ENCODE results near the gene CEP131. TPM values are rescaled to one million over a fixed set of nuclear protein-coding genes. Genes with fewer than 3 reads are reported as not detected.

Gene CEP131
- total RNA-seq, 1 donor from 2014 or later: 35.1 TPM

- no peak for DNase-seq
- H3K36me3 Mint-ChIP-seq (ENCODE audit: unreplicated experiment): no peaks in the 10 kb centered on the region
- TF ChIP-seq, protein P1, sequence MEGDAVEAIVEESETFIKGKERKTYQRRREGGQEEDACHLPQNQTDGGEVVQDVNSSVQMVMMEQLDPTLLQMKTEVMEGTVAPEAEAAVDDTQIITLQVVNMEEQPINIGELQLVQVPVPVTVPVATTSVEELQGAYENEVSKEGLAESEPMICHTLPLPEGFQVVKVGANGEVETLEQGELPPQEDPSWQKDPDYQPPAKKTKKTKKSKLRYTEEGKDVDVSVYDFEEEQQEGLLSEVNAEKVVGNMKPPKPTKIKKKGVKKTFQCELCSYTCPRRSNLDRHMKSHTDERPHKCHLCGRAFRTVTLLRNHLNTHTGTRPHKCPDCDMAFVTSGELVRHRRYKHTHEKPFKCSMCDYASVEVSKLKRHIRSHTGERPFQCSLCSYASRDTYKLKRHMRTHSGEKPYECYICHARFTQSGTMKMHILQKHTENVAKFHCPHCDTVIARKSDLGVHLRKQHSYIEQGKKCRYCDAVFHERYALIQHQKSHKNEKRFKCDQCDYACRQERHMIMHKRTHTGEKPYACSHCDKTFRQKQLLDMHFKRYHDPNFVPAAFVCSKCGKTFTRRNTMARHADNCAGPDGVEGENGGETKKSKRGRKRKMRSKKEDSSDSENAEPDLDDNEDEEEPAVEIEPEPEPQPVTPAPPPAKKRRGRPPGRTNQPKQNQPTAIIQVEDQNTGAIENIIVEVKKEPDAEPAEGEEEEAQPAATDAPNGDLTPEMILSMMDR (IDR thresholded peaks at IDR 0.05; ENCODE audit: partially characterized antibody, unreplicated experiment): no peak
- no peak overlapping the region for H3K4me3 Mint-ChIP-seq (ENCODE audit: unreplicated experiment)
- peaks cover under 1% of the 10 kb centered on the region for H3K27me3 Mint-ChIP-seq (ENCODE audit: unreplicated experiment)
- H3K4me1 Mint-ChIP-seq (ENCODE audit: low read depth, unreplicated experiment): no peaks in the 10 kb centered on the region
- no peaks in the 10 kb centered on the region for H3K9me3 Mint-ChIP-seq (ENCODE audit: unreplicated experiment)
- no peak overlapping the region for H3K27ac Mint-ChIP-seq (ENCODE audit: unreplicated experiment)
Observed at GRCh38 chr17:81208651-81209050, 14.1 kb downstream of the CEP131 start.

- H3K27me3 Mint-ChIP-seq (ENCODE audit: unreplicated experiment): peaks cover 2% of the 10 kb centered on the region
- no peaks in the 10 kb centered on the region for H3K36me3 Mint-ChIP-seq (ENCODE audit: unreplicated experiment)
- TF ChIP-seq, protein P1 (IDR thresholded peaks at IDR 0.05; ENCODE audit: partially characterized antibody, unreplicated experiment): no peak
- H3K4me3 Mint-ChIP-seq (ENCODE audit: unreplicated experiment): no peak overlapping the region
- no peaks in the 10 kb centered on the region for H3K4me1 Mint-ChIP-seq (ENCODE audit: low read depth, unreplicated experiment)
- H3K9me3 Mint-ChIP-seq (ENCODE audit: unreplicated experiment): no peaks in the 10 kb centered on the region
- no peak overlapping the region for H3K27ac Mint-ChIP-seq (ENCODE audit: unreplicated experiment)
- no peak for DNase-seq
Observed at GRCh38 chr17:81207610-81208581, 14.9 kb downstream of the CEP131 start.

DNA sequence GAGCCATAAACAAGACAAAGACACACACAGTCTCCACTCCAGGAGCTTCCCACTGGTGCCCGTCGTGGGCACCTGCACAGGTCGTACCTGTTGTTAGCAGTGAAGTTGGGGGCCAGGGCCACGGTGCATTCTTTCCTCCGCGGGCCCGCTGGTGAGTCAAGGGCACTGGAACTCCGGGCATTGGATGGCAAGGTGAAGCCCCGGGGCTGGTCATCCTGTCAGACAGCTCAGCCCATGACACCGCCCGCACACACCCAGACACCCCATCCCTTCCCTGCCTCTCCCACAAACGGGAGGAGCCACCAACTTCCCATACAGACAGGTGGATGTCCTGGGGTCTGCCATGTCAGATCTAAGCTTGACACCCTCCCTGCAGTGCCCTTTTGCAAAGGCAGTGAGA lies 16.1 kb downstream of the CEP131 start:
- Mint-ChIP-seq H3K9me3 (ENCODE audit: unreplicated experiment) (no peaks in the 10 kb centered on the region), H3K27ac (ENCODE audit: unreplicated experiment) (no peak overlapping the region), H3K4me1 (ENCODE audit: low read depth, unreplicated experiment) (no peaks in the 10 kb centered on the region), H3K4me3 (ENCODE audit: unreplicated experiment) (no peak overlapping the region), H3K36me3 (ENCODE audit: unreplicated experiment) (no peaks in the 10 kb centered on the region), H3K27me3 (ENCODE audit: unreplicated experiment) (peaks cover 2% of the 10 kb centered on the region)
- TF ChIP-seq, protein P1 (IDR thresholded peaks at IDR 0.05; ENCODE audit: partially characterized antibody, unreplicated experiment): no peak
- no peak for DNase-seq

GRCh38 chr17:81206166-81206565 lies 16.6 kb downstream of the CEP131 start:
- H3K27me3 Mint-ChIP-seq (ENCODE audit: unreplicated experiment): peaks cover 2% of the 10 kb centered on the region

More at GRCh38 chr17:81206166-81206565, 16.6 kb downstream of the CEP131 start:
- DNase-seq: no peak
- TF ChIP-seq, protein P1 (IDR thresholded peaks at IDR 0.05; ENCODE audit: partially characterized antibody, unreplicated experiment): no peak
- Mint-ChIP-seq H3K36me3 (ENCODE audit: unreplicated experiment) (no peaks in the 10 kb centered on the region), H3K27ac (ENCODE audit: unreplicated experiment) (no peak overlapping the region), H3K4me1 (ENCODE audit: low read depth, unreplicated experiment) (no peaks in the 10 kb centered on the region), H3K9me3 (ENCODE audit: unreplicated experiment) (no peaks in the 10 kb centered on the region), H3K4me3 (ENCODE audit: unreplicated experiment) (no peak overlapping the region)
